SU-DHL-6 (cell line): ENCODE results near the gene FBXO44.

Experiments used
- H2AFZ ChIP-seq: fragments of 200-600 bp; sonication (generic); 2 replicates; pipeline ENCODE4 v1.6.1; 2014; ENCODE audit warnings: low read depth, mild to moderate bottlenecking, moderate library complexity, mixed read lengths, antibody characterized with exemption, low read length; ENCODE audit not compliant: severe bottlenecking
- H3F3A ChIP-seq: fragments of 200-600 bp; shearing (Covaris generic); 2 replicates; pipeline ENCODE4 v1.6.0; 2016; ENCODE audit warnings: antibody characterized with exemption, mild to moderate bottlenecking; ENCODE audit not compliant: insufficient read depth
- H3K27ac ChIP-seq: fragments of 200-600 bp; sonication (generic); 2 replicates; pipeline ENCODE4 v1.5.1; 2016; ENCODE audit warnings: low read depth, mild to moderate bottlenecking, low read length, moderate library complexity, mixed read lengths
- H3K27me3 ChIP-seq: fragments of 200-600 bp; sonication (generic), shearing (Covaris generic); 2 replicates; pipeline ENCODE4 v1.6.0; 2014; ENCODE audit warnings: mild to moderate bottlenecking, low read length
- H3K36me3 ChIP-seq: fragments of 200-600 bp; sonication (generic); 2 replicates; pipeline ENCODE4 v1.6.1; 2014; ENCODE audit warnings: mild to moderate bottlenecking, low read length, mixed read lengths
- H3K4me2 ChIP-seq: fragments of 300-600, 200-600 bp; shearing (Covaris generic), sonication (generic); 2 replicates; pipeline ENCODE4 v1.6.0; 2014; ENCODE audit warnings: low read length, low read depth, mild to moderate bottlenecking; ENCODE audit not compliant: poor library complexity, severe bottlenecking
- H3K4me3 ChIP-seq: fragments of 200-600 bp; sonication (generic); 2 replicates; pipeline ENCODE4 v1.5.1; 2014; ENCODE audit warnings: antibody characterized with exemption, low read length, mild to moderate bottlenecking, mixed read lengths; ENCODE audit not compliant: insufficient read depth, poor library complexity, severe bottlenecking
- H3K79me2 ChIP-seq: fragments of 200-600 bp; sonication (generic); 2 replicates; pipeline ENCODE4 v1.6.1; 2014; ENCODE audit warnings: mild to moderate bottlenecking, low read length, moderate library complexity; ENCODE audit not compliant: insufficient read depth
- H3K9ac ChIP-seq: fragments of 200-600 bp; sonication (generic); 2 replicates; pipeline ENCODE4 v1.7.0; 2014; ENCODE audit warnings: mild to moderate bottlenecking, low read length
- H3K9me2 ChIP-seq: fragments of 200-600 bp; sonication (generic); replicated peaks from 2 replicates; pipeline ENCODE4 v1.6.1; 2014; ENCODE audit warnings: low read length; ENCODE audit not compliant: insufficient read depth
- H3K9me3 ChIP-seq: fragments of 200-600 bp; sonication (generic); 2 replicates; pipeline ENCODE4 v1.6.1; 2014; ENCODE audit warnings: low read length, mixed read lengths; ENCODE audit not compliant: insufficient read depth
- H4K20me1 ChIP-seq: fragments of 200-600 bp; sonication (generic); 2 replicates; pipeline ENCODE4 v1.6.1; 2014; ENCODE audit warnings: low read depth, mild to moderate bottlenecking, antibody characterized with exemption, low read length, moderate library complexity, mixed read lengths
- EZH2phosphoT487 ChIP-seq: fragments of 200-600 bp; sonication (generic), shearing (Covaris generic); conservative IDR thresholded peaks from 2 replicates; pipeline ENCODE4 v1.6.1; 2018; ENCODE audit warnings: mild to moderate bottlenecking, antibody characterized with exemption, low read length, moderate library complexity, mixed read lengths
- TF ChIP-seq, protein P1 (sequence below): fragments of 200-600 bp; sonication (generic); IDR thresholded peaks from one replicate; pipeline ENCODE4 v1.5.1; 2017; ENCODE audit warnings: antibody characterized with exemption, mild to moderate bottlenecking, low read length, moderate library complexity; ENCODE audit not compliant: insufficient read depth, poor library complexity, severe bottlenecking

FBXO44 gene

GRCh38 chr1:11645270-11645669, 9.4 kb upstream of the FBXO44 start:
- no peak overlapping the region for H2AFZ ChIP-seq
- no peaks in the 10 kb centered on the region for H4K20me1 ChIP-seq
- TF ChIP-seq, protein P1, sequence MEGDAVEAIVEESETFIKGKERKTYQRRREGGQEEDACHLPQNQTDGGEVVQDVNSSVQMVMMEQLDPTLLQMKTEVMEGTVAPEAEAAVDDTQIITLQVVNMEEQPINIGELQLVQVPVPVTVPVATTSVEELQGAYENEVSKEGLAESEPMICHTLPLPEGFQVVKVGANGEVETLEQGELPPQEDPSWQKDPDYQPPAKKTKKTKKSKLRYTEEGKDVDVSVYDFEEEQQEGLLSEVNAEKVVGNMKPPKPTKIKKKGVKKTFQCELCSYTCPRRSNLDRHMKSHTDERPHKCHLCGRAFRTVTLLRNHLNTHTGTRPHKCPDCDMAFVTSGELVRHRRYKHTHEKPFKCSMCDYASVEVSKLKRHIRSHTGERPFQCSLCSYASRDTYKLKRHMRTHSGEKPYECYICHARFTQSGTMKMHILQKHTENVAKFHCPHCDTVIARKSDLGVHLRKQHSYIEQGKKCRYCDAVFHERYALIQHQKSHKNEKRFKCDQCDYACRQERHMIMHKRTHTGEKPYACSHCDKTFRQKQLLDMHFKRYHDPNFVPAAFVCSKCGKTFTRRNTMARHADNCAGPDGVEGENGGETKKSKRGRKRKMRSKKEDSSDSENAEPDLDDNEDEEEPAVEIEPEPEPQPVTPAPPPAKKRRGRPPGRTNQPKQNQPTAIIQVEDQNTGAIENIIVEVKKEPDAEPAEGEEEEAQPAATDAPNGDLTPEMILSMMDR: no peak
- no peak for TF ChIP-seq EZH2phosphoT487
- H3K4me3 ChIP-seq: no peak overlapping the region
- H3K36me3 ChIP-seq: no peaks in the 10 kb centered on the region
- H3K9me3 ChIP-seq: no peaks in the 10 kb centered on the region
- no peak overlapping the region for H3K9ac ChIP-seq
- H3K4me2 ChIP-seq: no peak overlapping the region
- no peak overlapping the region for H3K27ac ChIP-seq
- no peaks in the 10 kb centered on the region for H3K9me2 ChIP-seq
- no peaks in the 10 kb centered on the region for H3F3A ChIP-seq
- H3K27me3 ChIP-seq: no peaks in the 10 kb centered on the region
- H3K79me2 ChIP-seq: no peaks in the 10 kb centered on the region

DNA sequence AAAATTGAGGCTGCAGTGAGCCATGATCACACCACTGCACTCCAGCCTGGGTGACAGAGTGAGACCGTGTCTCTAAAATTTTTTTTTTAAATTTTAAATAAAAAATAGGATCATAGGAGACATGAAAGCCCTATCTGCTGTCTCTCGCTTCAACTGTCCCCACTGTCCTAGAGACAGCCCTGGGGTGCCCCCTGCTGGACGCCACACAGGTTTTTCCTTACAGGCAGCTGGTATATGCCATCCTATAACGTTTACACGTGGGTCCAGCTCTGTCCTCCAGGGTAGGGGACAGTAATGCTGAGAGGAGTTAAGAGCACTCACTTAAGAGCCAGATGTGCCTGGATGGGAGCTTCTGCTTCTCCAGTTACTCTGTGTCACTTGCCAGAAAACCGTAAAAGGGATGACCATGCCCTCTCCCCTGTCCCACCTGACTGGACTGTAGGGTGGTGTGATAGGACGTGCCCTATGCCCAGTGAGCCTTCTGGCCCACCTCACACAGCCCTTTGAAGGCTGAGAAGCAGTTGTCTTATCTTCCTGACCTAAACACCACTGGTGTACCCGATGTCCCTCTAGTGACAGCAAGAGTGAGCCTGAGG, 8.9 kb upstream of the FBXO44 start:
- no peaks in the 10 kb centered on the region for H3F3A ChIP-seq
- no peak overlapping the region for H3K27ac ChIP-seq
- H3K9me3 ChIP-seq: no peaks in the 10 kb centered on the region
- no peaks in the 10 kb centered on the region for H3K9me2 ChIP-seq
- no peaks in the 10 kb centered on the region for H3K79me2 ChIP-seq
- no peak overlapping the region for H3K9ac ChIP-seq
- H3K27me3 ChIP-seq: no peaks in the 10 kb centered on the region
- H3K36me3 ChIP-seq: no peaks in the 10 kb centered on the region
- no peaks in the 10 kb centered on the region for H4K20me1 ChIP-seq
- H3K4me3 ChIP-seq: no peak overlapping the region
- TF ChIP-seq, protein P1: peak; percentile 63
- TF ChIP-seq EZH2phosphoT487: no peak
- no peak overlapping the region for H3K4me2 ChIP-seq
- H2AFZ ChIP-seq: no peak overlapping the region

DNA sequence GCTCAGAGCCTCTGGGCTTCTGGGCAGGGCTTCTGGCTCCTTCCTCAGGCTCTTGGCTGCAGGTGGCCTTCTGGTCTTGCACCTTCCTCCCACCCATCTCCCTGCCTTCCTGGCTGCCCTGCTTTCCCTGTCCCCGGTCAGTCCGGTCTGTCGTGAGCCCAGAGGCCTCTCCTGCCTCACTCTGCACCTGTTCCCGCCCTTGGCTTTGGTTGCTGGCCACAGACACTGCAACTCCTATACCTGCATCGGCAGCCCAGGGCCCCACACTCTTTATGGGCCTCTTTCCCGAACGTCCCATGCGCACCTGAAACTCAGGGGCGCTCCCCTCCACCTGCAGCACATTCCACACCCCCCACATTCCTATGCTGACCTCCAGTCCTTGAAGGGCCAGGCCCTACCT, 8.4 kb upstream of the FBXO44 start:
- Histone ChIP-seq H3K4me2 (no peak overlapping the region), H3K4me3 (no peak overlapping the region), H3K9me3 (no peaks in the 10 kb centered on the region)

More for the DNA sequence above, 8.4 kb upstream of the FBXO44 start:
- Histone ChIP-seq H3K27me3 (no peaks in the 10 kb centered on the region), H4K20me1 (no peaks in the 10 kb centered on the region), H3K9me2 (no peaks in the 10 kb centered on the region), H3K36me3 (no peaks in the 10 kb centered on the region), H3K79me2 (no peaks in the 10 kb centered on the region), H2AFZ (no peak overlapping the region), H3F3A (no peaks in the 10 kb centered on the region), H3K9ac (no peak overlapping the region), H3K27ac (no peak overlapping the region)
- TF ChIP-seq, protein P1: no peak
